Omental fat pad (tissue), 4 donors: ENCODE data around the gene RPL21. TPM values are rescaled to one million over a fixed set of nuclear protein-coding genes. Genes with fewer than 3 reads are reported as not detected.

ENCODE experiments used
- ATAC-seq: fragments of 150-250 bp; one replicate; pipeline ENCODE4 v1.9.1; 2016; ENCODE audit warnings: mild to moderate bottlenecking, moderate library complexity; ENCODE audit not compliant: low FRiP score
- DNase-seq: peaks from one replicate; pipeline ENCODE4 v3.0.0-alpha.2; 2019; ENCODE audit warnings: low spot score
- CTCF ChIP-seq, 3 donors: fragments of 450-650 bp; IDR thresholded peaks; one replicate each; pipeline ENCODE4 v1.5.1; 2016 to 2017; ENCODE audit warnings: antibody characterized with exemption in 3 of 3, mild to moderate bottlenecking in 3 of 3, moderate library complexity in 2 of 3
- total RNA-seq, 4 donors: library from RNA; depleted of rRNA; stranded (reverse); fragments of >200 nt; gene quantifications; one replicate each; pipeline ENCODE4 v1.1.0, GENCODE V29; 2016

Gene RPL21
- 1,000 to 10,000 TPM in 2 of 4 donors, 100 to 1,000 TPM in 2; 701 to 1,078 (median 933) TPM for total RNA-seq

- no peak for TF ChIP-seq CTCF (IDR thresholded peaks at IDR 0.05)
- DNase-seq, result peak; percentile 90
- peak; percentile 94 for ATAC-seq
These were observed at the start of gene RPL21 for GRCh38 chr13:27251166-27252091. Gene RPL21, plus strand, starts transcription at chr13:27251558. Its CDS starts 2,219 bp downstream, at chr13:27253777.

- TF ChIP-seq CTCF (IDR thresholded peaks at IDR 0.05), result no peak
- DNase-seq, result no peak
- ATAC-seq, result no peak
These were observed 49.7 kb upstream of the RPL21 start for GRCh38 chr13:27201661-27202060.

- DNase-seq, result no peak
- no peak for TF ChIP-seq CTCF (IDR thresholded peaks at IDR 0.05)
- no peak for ATAC-seq
These were observed 48.2 kb upstream of the RPL21 start for GRCh38 chr13:27203186-27203585.

- DNase-seq (no peak), ATAC-seq (no peak)
- no peak for TF ChIP-seq CTCF (IDR thresholded peaks at IDR 0.05)
These were observed 47.5 kb upstream of the RPL21 start for GRCh38 chr13:27203854-27204253.

- DNase-seq (no peak), ATAC-seq (no peak)
- TF ChIP-seq CTCF (IDR thresholded peaks at IDR 0.05), result no peak
These were observed 42.8 kb upstream of the RPL21 start for GRCh38 chr13:27208514-27208913.

- no peak for TF ChIP-seq CTCF (IDR thresholded peaks at IDR 0.05)
- no peak for ATAC-seq
These were observed 40.1 kb upstream of the RPL21 start for GRCh38 chr13:27211271-27211670.

More at GRCh38 chr13:27211271-27211670, 40.1 kb upstream of the RPL21 start:
- no peak for DNase-seq
